GM11168 (cell line): ENCODE results near the gene CYP21A2.

ENCODE experiments used
- in situ Hi-C: fragments of 300-500 bp; cut with MboI; formaldehyde crosslinking; loops from one replicate; pipeline ENCODE4 v1.12.0; 2022; ENCODE audit warnings: low sequenced_read_pairs; ENCODE audit not compliant: unreplicated experiment

CYP21A2 gene

GRCh38 chr6:32049736-32050135 lies 11.5 kb downstream of the CYP21A2 start:
- in situ Hi-C loops, result loop anchor here (25.0 kb wide), 1 partner anchor 713 kb away; the partner anchor contains the start of gene HLA-DQB2

- in situ Hi-C loops, result loop anchor here (25.0 kb wide), 1 partner anchor 712 kb away; the partner anchor contains the start of gene HLA-DQB2
These were observed 12.3 kb downstream of the CYP21A2 start for GRCh38 chr6:32050562-32050961.

GRCh38 chr6:32052626-32053025 lies 14.4 kb downstream of the CYP21A2 start:
- in situ Hi-C loops, result loop anchor here (25.0 kb wide), 1 partner anchor 710 kb away; the partner anchor contains the start of gene HLA-DQB2

GRCh38 chr6:32053314-32053713 lies 15.1 kb downstream of the CYP21A2 start:
- in situ Hi-C loops, result loop anchor here (25.0 kb wide), 1 partner anchor 709 kb away; the partner anchor contains the start of gene HLA-DQB2

GRCh38 chr6:32055756-32056155 lies 17.5 kb downstream of the CYP21A2 start:
- in situ Hi-C loops, result loop anchor here (25.0 kb wide), 1 partner anchor 707 kb away; the partner anchor contains the start of gene HLA-DQB2

GRCh38 chr6:32056254-32056653 lies 18.0 kb downstream of the CYP21A2 start:
- in situ Hi-C loops, result loop anchor here (25.0 kb wide), 1 partner anchor 706 kb away; the partner anchor contains the start of gene HLA-DQB2

GRCh38 chr6:32057966-32058365 lies 19.8 kb downstream of the CYP21A2 start:
- in situ Hi-C loops, result loop anchor here (25.0 kb wide), 1 partner anchor 704 kb away; the partner anchor contains the start of gene HLA-DQB2

- in situ Hi-C loops, result loop anchor here (25.0 kb wide), 1 partner anchor 704 kb away; the partner anchor contains the start of gene HLA-DQB2
These were observed 20.3 kb downstream of the CYP21A2 start for GRCh38 chr6:32058511-32058963.

- in situ Hi-C loops, result loop anchor here (25.0 kb wide), 1 partner anchor 701 kb away; the partner anchor contains the start of gene HLA-DQB2
These were observed 22.9 kb downstream of the CYP21A2 start for GRCh38 chr6:32060966-32061655.

- in situ Hi-C loops, result loop anchor here (25.0 kb wide), 1 partner anchor 698 kb away; the partner anchor contains the start of gene HLA-DQB2
These were observed 26.5 kb downstream of the CYP21A2 start for GRCh38 chr6:32064706-32065105.

GRCh38 chr6:32067521-32067920 lies 29.3 kb downstream of the CYP21A2 start:
- in situ Hi-C loops, result loop anchor here (25.0 kb wide), 1 partner anchor 695 kb away; the partner anchor contains the start of gene HLA-DQB2

GRCh38 chr6:32068315-32068714 lies 30.1 kb downstream of the CYP21A2 start:
- in situ Hi-C loops, result loop anchor here (25.0 kb wide), 1 partner anchor 694 kb away; the partner anchor contains the start of gene HLA-DQB2

GRCh38 chr6:32068867-32069266 lies 30.7 kb downstream of the CYP21A2 start:
- in situ Hi-C loops, result loop anchor here (25.0 kb wide), 1 partner anchor 693 kb away; the partner anchor contains the start of gene HLA-DQB2

- in situ Hi-C loops, result loop anchor here (25.0 kb wide), 1 partner anchor 693 kb away; the partner anchor contains the start of gene HLA-DQB2
These were observed 31.2 kb downstream of the CYP21A2 start for GRCh38 chr6:32069460-32069859.

GRCh38 chr6:32069878-32070515 lies 31.8 kb downstream of the CYP21A2 start:
- in situ Hi-C loops, result loop anchor here (25.0 kb wide), 1 partner anchor 692 kb away; the partner anchor contains the start of gene HLA-DQB2

- in situ Hi-C loops, result loop anchor here (25.0 kb wide), 1 partner anchor 691 kb away; the partner anchor contains the start of gene HLA-DQB2
These were observed 32.8 kb downstream of the CYP21A2 start for GRCh38 chr6:32070814-32071543.

- in situ Hi-C loops, result loop anchor here (25.0 kb wide), 1 partner anchor 689 kb away; the partner anchor contains the start of gene HLA-DQB2
These were observed 34.9 kb downstream of the CYP21A2 start for GRCh38 chr6:32073101-32073500.

GRCh38 chr6:32073613-32074012 lies 35.4 kb downstream of the CYP21A2 start:
- in situ Hi-C loops, result loop anchor here (25.0 kb wide), 1 partner anchor 689 kb away; the partner anchor contains the start of gene HLA-DQB2

GRCh38 chr6:32074996-32075532 lies 36.8 kb downstream of the CYP21A2 start:
- in situ Hi-C loops, result loop anchor here (25.0 kb wide), 1 partner anchor 687 kb away; the partner anchor contains the start of gene HLA-DQB2
